GM21825 (cell line): Measurements from ENCODE around the gene HEXIM2.
"Not testable (repeated sequence)": the region's sequence is repeated elsewhere in the genome, so short reads cannot be mapped to it uniquely, and the experiment has no call there.

Experiments
- ATAC-seq: cut with Tn5 transposase; IDR thresholded peaks from one replicate; pipeline ENCODE4 v1.9.1; 2021; ENCODE audit warnings: mild to moderate bottlenecking, moderate library complexity; ENCODE audit not compliant: unreplicated experiment

Gene HEXIM2

GRCh38 chr17:45161288-45162024 is at the start of gene HEXIM2:
Gene HEXIM2, plus strand, starts transcription at chr17:45161875. Its CDS starts 919 bp downstream, at chr17:45162794.
- peak; percentile 82 for ATAC-seq

GRCh38 chr17:45112559-45113423 is 48.9 kb upstream of the HEXIM2 start:
- ATAC-seq, result no peak

GRCh38 chr17:45113424-45113754 is 48.3 kb upstream of the HEXIM2 start:
- no peak for ATAC-seq

- ATAC-seq, result no peak
These were observed 47.4 kb upstream of the HEXIM2 start for GRCh38 chr17:45114117-45114932.

GRCh38 chr17:45115015-45115625 is 46.6 kb upstream of the HEXIM2 start:
- ATAC-seq, result no peak

GRCh38 chr17:45115871-45116270 is 45.8 kb upstream of the HEXIM2 start:
- no peak for ATAC-seq

GRCh38 chr17:45116434-45117016 is 45.1 kb upstream of the HEXIM2 start:
- no peak for ATAC-seq

GRCh38 chr17:45117334-45117733 is 44.3 kb upstream of the HEXIM2 start:
- no peak for ATAC-seq

- no peak for ATAC-seq
These were observed 43.6 kb upstream of the HEXIM2 start for GRCh38 chr17:45117848-45118646.

GRCh38 chr17:45118691-45119090 is 43.0 kb upstream of the HEXIM2 start:
- ATAC-seq, result no peak

- no peak for ATAC-seq
These were observed 41.7 kb upstream of the HEXIM2 start for GRCh38 chr17:45119964-45120363.

GRCh38 chr17:45120558-45120957 is 41.1 kb upstream of the HEXIM2 start:
- no peak for ATAC-seq

- no peak for ATAC-seq
These were observed 40.6 kb upstream of the HEXIM2 start for GRCh38 chr17:45121055-45121454.

- ATAC-seq, result no peak
These were observed 38.5 kb upstream of the HEXIM2 start for GRCh38 chr17:45123076-45123770.

GRCh38 chr17:45123930-45124796 is 37.5 kb upstream of the HEXIM2 start:
- no peak for ATAC-seq

GRCh38 chr17:45124797-45125122 is 36.9 kb upstream of the HEXIM2 start:
- not testable (repeated sequence) for ATAC-seq

- no peak for ATAC-seq
These were observed 36.2 kb upstream of the HEXIM2 start for GRCh38 chr17:45125509-45125908.

GRCh38 chr17:45127207-45127547 is 34.5 kb upstream of the HEXIM2 start:
- ATAC-seq, result no peak
